ENCODE measurements around the gene SLC19A1.

Gene SLC19A1

DNA sequence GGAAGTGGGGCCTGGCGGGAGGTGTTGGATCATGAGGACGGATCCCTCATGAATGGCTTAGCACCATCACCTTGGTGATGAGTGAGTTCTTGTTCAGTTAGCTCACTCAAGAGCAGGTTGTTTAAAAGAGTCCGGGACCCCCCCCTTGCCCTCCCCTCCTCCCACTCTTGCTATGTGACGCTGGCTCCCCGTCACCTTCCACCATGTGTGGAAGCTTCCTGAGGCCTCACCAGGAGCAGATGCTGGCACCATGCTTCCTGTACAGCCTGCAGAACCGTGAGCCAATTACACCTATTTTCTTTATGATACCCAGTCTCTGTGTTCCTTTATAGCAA is 3.0 kb upstream of the SLC19A1 start:
- no peaks in the 10 kb centered on the region for H3K36me3 Mint-ChIP-seq
- H3K27ac Mint-ChIP-seq: no peak overlapping the region
- no peak overlapping the region for H3K4me3 Mint-ChIP-seq
- no peak for ATAC-seq
- H3K27me3 Mint-ChIP-seq: no peaks in the 10 kb centered on the region
- no peaks in the 10 kb centered on the region for H3K9me3 Mint-ChIP-seq
- H3K4me1 Mint-ChIP-seq: peaks cover 40% of the 10 kb centered on the region

DNA sequence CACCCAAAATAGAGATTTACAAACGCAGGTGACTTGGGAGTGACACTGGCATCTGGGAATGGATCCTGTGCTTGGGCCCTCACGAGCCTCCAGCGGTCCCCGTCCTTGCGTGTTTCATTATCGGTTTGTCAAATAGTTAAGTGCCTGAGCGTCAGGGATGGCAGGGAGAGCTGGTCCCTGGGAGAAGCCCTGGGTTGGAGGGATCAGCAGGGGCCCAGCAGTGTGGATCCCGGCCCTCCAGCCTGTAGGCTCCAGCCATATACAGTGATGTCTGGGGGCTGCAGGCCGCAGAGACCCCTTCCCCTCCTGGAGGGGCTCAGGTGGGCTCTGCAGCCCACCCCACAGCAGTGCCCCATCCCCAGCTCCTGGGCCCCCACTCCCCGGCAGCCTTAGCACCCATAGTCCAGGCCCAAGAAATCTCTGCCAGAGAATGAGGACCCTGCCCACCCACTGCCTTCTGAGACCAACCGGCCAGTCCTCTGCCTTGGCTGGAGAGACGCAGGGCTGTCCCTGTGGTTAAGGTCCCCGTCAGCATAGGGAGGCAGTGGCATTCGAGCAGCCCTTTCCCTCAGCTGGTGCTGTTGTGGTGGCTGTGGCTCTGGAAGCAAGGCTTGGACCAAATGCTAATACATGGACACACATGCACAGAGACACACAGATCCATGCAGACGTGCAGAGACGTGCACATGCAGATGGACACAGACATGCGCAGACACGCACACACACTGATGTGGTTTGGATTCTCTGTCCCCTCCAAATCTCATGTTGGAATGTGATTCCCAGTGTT is 2.4 kb upstream of the SLC19A1 start:
- no peak overlapping the region for H3K27ac Mint-ChIP-seq
- no peaks in the 10 kb centered on the region for H3K36me3 Mint-ChIP-seq
- no peak overlapping the region for H3K4me3 Mint-ChIP-seq
- no peaks in the 10 kb centered on the region for H3K9me3 Mint-ChIP-seq
- H3K27me3 Mint-ChIP-seq: no peaks in the 10 kb centered on the region
- no peak for ATAC-seq
- peaks cover 40% of the 10 kb centered on the region for H3K4me1 Mint-ChIP-seq

- H3K4me3 Mint-ChIP-seq: peak overlapping the region; percentile 62
- ATAC-seq: no peak
- no peaks in the 10 kb centered on the region for H3K36me3 Mint-ChIP-seq
- no peaks in the 10 kb centered on the region for H3K27me3 Mint-ChIP-seq
- H3K9me3 Mint-ChIP-seq: no peaks in the 10 kb centered on the region
- H3K27ac Mint-ChIP-seq: peak overlapping the region; percentile 72
- peaks cover 32% of the 10 kb centered on the region for H3K4me1 Mint-ChIP-seq
These were observed 1.6 kb upstream of the SLC19A1 start for GRCh38 chr21:45543710-45544448.

- Mint-ChIP-seq H3K4me1 (peaks cover 30% of the 10 kb centered on the region), H3K4me3 (peak overlapping the region; percentile 62), H3K36me3 (no peaks in the 10 kb centered on the region), H3K9me3 (no peaks in the 10 kb centered on the region), H3K27ac (peak overlapping the region; percentile 72), H3K27me3 (no peaks in the 10 kb centered on the region)
- no peak for ATAC-seq
These were observed 1.1 kb upstream of the SLC19A1 start for GRCh38 chr21:45543371-45543709.

GRCh38 chr21:45542667-45543370 is 579 bp upstream of the SLC19A1 start:
- Mint-ChIP-seq H3K27ac (peak overlapping the region; percentile 72), H3K27me3 (no peaks in the 10 kb centered on the region), H3K36me3 (no peaks in the 10 kb centered on the region), H3K4me1 (peaks cover 30% of the 10 kb centered on the region), H3K9me3 (no peaks in the 10 kb centered on the region), H3K4me3 (peak overlapping the region; percentile 43)
- ATAC-seq: no peak

DNA sequence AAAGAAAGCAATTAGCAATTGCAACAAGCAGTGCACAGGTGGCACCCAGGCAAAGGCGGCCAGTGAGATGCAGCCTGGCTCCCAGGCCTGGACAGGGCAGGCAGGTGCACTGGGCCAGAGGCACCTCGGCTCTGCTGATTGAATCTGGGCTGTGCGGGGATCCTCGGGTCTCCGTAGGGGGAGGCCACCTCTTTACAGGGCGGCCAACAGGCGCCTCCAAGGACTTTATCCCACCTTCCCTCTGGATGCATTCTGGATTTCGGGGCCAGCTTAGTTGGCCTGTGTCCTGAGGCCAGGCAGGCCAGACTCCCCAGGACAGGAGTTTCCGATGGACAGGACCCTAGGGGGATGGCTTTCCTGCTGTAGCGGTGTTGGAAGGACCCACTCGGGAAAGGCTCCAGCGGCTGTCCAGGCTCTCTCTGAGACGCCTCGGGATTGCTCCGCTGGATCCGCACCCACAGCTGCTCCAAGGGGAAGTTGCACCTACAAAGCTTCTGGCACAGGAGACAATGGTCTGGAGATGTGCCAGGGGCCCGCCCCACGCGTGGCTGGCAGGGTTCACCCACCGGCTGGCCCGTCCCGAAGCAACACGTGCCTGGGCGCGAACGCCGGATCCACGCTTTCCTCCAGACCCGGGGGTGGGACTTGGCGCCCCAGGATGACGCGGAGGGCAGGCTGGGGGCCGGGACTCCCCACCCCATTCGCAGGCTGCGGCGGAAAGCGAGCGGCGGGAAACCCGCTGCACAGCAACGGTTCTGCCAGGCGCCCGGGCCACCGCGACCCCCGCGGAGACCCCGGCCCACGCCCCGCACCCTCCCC is 810 bp downstream of the SLC19A1 start:
- H3K4me3 Mint-ChIP-seq: peak overlapping the region; percentile 76

DNA sequence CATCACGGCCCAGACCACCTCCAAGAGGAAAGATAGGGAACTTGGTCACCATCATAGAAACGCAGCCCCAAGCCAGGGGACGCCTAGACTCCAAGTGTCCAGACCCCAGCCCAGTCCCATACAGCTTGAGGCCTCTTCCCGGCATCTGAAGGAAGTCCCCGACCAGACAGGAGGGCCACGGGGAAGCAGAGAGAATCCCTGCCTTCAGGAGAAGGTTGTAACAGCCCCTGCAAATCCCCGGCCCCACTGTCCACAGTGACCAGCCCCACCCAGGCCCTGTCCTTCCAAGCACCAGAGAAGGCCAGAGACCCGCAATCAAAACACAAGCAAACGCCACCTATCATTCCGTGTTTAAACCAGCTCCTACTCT is 1.7 kb downstream of the SLC19A1 start:
- no peaks in the 10 kb centered on the region for H3K27me3 Mint-ChIP-seq
- ATAC-seq: no peak
- peaks cover 30% of the 10 kb centered on the region for H3K4me1 Mint-ChIP-seq
- H3K9me3 Mint-ChIP-seq: no peaks in the 10 kb centered on the region
- H3K27ac Mint-ChIP-seq: peak overlapping the region; percentile 62
- H3K4me3 Mint-ChIP-seq: peak overlapping the region; percentile 76
- H3K36me3 Mint-ChIP-seq: peaks cover 6% of the 10 kb centered on the region

More for the DNA sequence above, 810 bp downstream of the SLC19A1 start:
- no peaks in the 10 kb centered on the region for H3K9me3 Mint-ChIP-seq
- peak overlapping the region; percentile 62 for H3K27ac Mint-ChIP-seq
- H3K27me3 Mint-ChIP-seq: no peaks in the 10 kb centered on the region
- ATAC-seq: peak; percentile 72
- no peaks in the 10 kb centered on the region for H3K36me3 Mint-ChIP-seq
- peaks cover 30% of the 10 kb centered on the region for H3K4me1 Mint-ChIP-seq

GRCh38 chr21:45539796-45540600 is 2.2 kb downstream of the SLC19A1 start:
- peaks cover 6% of the 10 kb centered on the region for H3K36me3 Mint-ChIP-seq
- no peaks in the 10 kb centered on the region for H3K27me3 Mint-ChIP-seq
- ATAC-seq: no peak
- H3K4me3 Mint-ChIP-seq: no peak overlapping the region
- H3K4me1 Mint-ChIP-seq: peaks cover 35% of the 10 kb centered on the region
- H3K27ac Mint-ChIP-seq: no peak overlapping the region
- H3K9me3 Mint-ChIP-seq: no peaks in the 10 kb centered on the region

DNA sequence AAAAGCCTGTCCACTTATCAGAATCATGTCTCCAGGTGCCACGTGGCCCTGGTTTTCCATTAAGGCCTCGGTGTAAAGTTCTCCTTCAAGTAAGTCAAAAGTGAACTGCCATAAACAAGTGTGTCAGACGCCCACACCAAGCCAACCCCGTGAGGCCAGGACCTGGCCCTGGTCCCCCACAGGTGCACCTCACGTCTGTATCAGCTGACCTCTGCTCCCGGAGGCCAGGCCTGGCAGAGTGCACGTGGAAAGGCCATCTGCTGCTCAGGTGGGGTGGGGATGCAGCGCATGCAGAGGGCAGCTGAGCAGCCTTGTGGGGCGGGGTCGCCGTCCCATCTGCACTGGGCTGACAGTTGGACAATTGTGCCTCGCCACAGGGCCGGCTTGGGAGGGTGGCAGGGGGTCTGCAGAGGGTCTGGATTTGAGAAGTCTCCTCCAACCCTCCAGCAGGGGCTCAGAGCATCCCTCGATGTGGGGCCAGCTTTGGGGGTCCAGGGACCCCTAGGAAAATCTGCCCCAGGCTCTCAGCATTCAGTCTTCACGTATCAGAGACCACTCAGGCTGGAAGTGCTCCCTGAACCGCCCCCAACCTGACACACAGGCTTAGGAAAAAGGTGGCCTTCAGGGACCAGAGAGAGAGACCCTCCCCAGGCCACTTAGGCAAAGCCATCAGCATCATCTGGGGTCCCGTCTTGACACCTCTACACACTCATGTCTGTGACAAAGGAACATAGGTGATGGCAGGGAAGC is 3.0 kb downstream of the SLC19A1 start:
- ATAC-seq: no peak
- no peaks in the 10 kb centered on the region for H3K9me3 Mint-ChIP-seq
- H3K4me1 Mint-ChIP-seq: peaks cover 43% of the 10 kb centered on the region
- H3K36me3 Mint-ChIP-seq: peaks cover 6% of the 10 kb centered on the region
- H3K27me3 Mint-ChIP-seq: no peaks in the 10 kb centered on the region
- H3K27ac Mint-ChIP-seq: no peak overlapping the region
- H3K4me3 Mint-ChIP-seq: no peak overlapping the region

DNA sequence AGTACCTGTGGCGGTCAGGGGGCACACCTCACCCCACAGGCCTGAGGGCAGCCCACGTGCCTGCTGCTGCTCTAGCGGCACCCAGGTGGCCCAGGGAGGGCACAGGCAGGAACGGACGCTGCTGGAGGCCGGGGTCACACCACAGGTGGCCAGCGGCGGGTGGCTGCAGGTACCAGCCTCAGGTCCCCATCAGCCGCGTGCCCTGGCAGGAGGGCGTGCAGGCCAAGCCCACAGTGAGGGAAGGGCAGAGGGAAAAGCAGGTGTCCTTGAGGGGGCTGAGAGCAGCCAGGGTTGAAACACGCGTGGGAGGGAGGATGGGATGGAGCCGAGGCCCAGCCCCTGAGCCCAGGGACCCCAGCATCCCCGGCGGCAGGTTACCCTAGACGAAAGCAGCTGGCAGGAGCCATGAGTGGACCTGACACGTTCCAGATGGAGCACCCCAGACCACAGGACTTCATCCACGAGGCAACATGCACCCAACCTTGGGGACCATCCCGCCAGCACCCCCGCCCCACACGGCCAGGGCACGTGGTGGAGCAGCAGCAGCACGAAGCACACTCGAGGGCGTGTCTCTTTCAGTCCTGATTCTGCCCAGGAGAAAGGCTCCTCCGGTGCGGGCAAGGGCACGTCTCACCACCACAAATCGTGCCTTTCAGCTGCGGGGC is 3.7 kb downstream of the SLC19A1 start:
- Mint-ChIP-seq H3K27me3 (no peaks in the 10 kb centered on the region), H3K36me3 (peaks cover 6% of the 10 kb centered on the region), H3K4me3 (no peak overlapping the region), H3K4me1 (peaks cover 42% of the 10 kb centered on the region), H3K9me3 (no peaks in the 10 kb centered on the region), H3K27ac (no peak overlapping the region)
- no peak for ATAC-seq

- Mint-ChIP-seq H3K4me1 (peaks cover 45% of the 10 kb centered on the region), H3K4me3 (no peak overlapping the region), H3K27me3 (no peaks in the 10 kb centered on the region), H3K36me3 (peaks cover 6% of the 10 kb centered on the region), H3K27ac (no peak overlapping the region), H3K9me3 (no peaks in the 10 kb centered on the region)
- no peak for ATAC-seq
These were observed 4.4 kb downstream of the SLC19A1 start for GRCh38 chr21:45537746-45538291.

- H3K9me3 Mint-ChIP-seq: no peaks in the 10 kb centered on the region
- H3K4me3 Mint-ChIP-seq: no peak overlapping the region
- no peaks in the 10 kb centered on the region for H3K27me3 Mint-ChIP-seq
- no peak overlapping the region for H3K27ac Mint-ChIP-seq
- peaks cover 51% of the 10 kb centered on the region for H3K4me1 Mint-ChIP-seq
- ATAC-seq: no peak
- peaks cover 10% of the 10 kb centered on the region for H3K36me3 Mint-ChIP-seq
These were observed 5.0 kb downstream of the SLC19A1 start for GRCh38 chr21:45537111-45537745.

Data from stimulated activated memory B cell treated with anti-CD40 and anti-IgM and Interleukin-4, amounts not matched to agents 10 μg/mL and 1 μg/mL and 100 μg/mL, for 72 hours (primary cell).